Pancreas (tissue), 10 donors: Measurements from ENCODE around the gene IGSF5. TPM values are rescaled to one million over a fixed set of nuclear protein-coding genes. Genes with fewer than 3 reads are reported as not detected.

Source experiments
- ATAC-seq, 4 donors: fragments of 200-7000 bp; cut with Tn5 transposase; one replicate each; pipeline versions ENCODE4 v1.8.0 to v1.9.1; 2020; ENCODE audit warnings: mild to moderate bottlenecking in 4 of 4, moderate library complexity in 4 of 4
- DNase-seq, 6 donors: peaks; one replicate each; pipeline ENCODE4 v3.0.0-alpha.2; 2020
- FAIRE-seq: peaks from 2 replicates; lab custom pipeline; 2012; peaks lifted over from hg19 to GRCh38; lab: Jason Lieb, UNC
- H3K27ac ChIP-seq, 4 donors: fragments of 200-600 bp; sonication (generic); 1 replicate in 3 of 4; 2 replicates in 1 of 4; pipeline versions ENCODE4 v1.5.0 to v1.8.0; 2020
- H3K27me3 ChIP-seq, 4 donors: fragments of 200-600 bp; one replicate each; pipeline ENCODE4 v1.8.0; 2021
- H3K36me3 ChIP-seq, 3 donors: fragments of 200-600 bp; sonication (generic) in 1 of 3; one replicate each; pipeline versions ENCODE4 v1.5.0 to v1.8.0; 2020 to 2021
- H3K4me1 ChIP-seq, 3 donors: fragments of 200-600 bp; one replicate each; pipeline ENCODE4 v1.8.0; 2021
- H3K4me3 ChIP-seq, 4 donors: fragments of 200-600 bp; sonication (generic) in 2 of 4; one replicate each; pipeline versions ENCODE4 v1.5.0 to v1.8.0; 2020 to 2021
- H3K9me3 ChIP-seq, 4 donors: fragments of 200-600 bp; one replicate each; pipeline ENCODE4 v1.8.0; 2021
- WGBS, 2 donors: extraction: QIAGEN DNeasy Blood & Tissue Kit; methylation state at CpG; one replicate each; pipeline ENCODE4 v1.1.7; 2013; 5-methylcytosine and 5-hydroxymethylcytosine counted together
- intact Hi-C, 3 donors: fragments of 100-400 bp; cut with DNase I; formaldehyde crosslinking; loops; one replicate each; pipeline versions ENCODE4 v1.11.1 to v1.14.2; 2022
- polyA plus RNA-seq, 2 donors: library from polyadenylated mRNA; stranded (reverse); fragments of 200-250 nt; gene quantifications; one replicate each; pipeline ENCODE4 v1.2.3, GENCODE V29; 2013
- total RNA-seq, 6 donors: library from RNA; stranded (reverse); fragmentation: NEBNext Ultra II Directional in 4 of 6; extraction: Animal tissue kit (Norgen Biotek cat#: 25700) in 4 of 6; gene quantifications; one replicate each; pipeline versions ENCODE4 v1.2.1 to v1.2.4, GENCODE V29; 2021 to 2023
- TF ChIP-seq, protein P1 (sequence below), 4 donors: fragments of 200-600 bp; sonication (generic) in 3 of 4; IDR thresholded peaks; one replicate each; pipeline versions ENCODE4 v1.5.0 to v1.8.0; 2021; ENCODE audit warnings: antibody characterized with exemption in 4 of 4
- donor health status: healthy with polysubstance abuse.
- donor health status: DM: no; HTN: no; CAD: no; lungs with moderate emphysema.
- donor health status: DM: no; HTN: no; CAD: no.
- donor health status: control.
- donor health status: control.
- donor health status: Bipolar disorder and iron deficiency.
- donor health status: DM: yes; HTN: yes; CAD: no.
- donor health status: DM: no; HTN: no; CAD: no.
- donor health status: DM: no; HTN: no; CAD: no.
- donor health status: DM: yes; HTN: yes; CAD: no.

Gene IGSF5
- total and polyA plus RNA-seq, 8 donors: 0.57 to 4.7 (median 1.3) TPM

DNA sequence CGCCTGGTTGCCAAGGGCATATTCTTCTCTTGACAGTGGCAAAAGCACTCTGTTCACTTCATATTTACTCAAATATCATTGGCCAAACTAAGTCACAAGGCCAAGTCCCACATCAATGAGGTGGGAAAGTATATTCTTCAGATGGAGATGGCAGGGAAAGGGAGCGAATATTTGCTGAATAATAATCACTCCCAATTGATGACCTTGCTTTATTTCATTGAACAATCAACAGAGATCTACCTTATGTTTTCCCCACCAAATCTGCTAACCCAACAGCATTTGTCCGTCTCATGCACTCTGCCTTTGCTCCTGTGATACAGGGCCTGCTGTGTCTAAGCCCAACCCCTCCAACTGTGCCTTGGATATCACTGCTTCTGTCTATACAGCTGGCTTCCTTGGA lies 77.1 kb downstream of the IGSF5 start:
- Histone ChIP-seq H3K27me3 (no peaks in the 10 kb centered on the region), H3K4me3 (no peak overlapping the region), H3K27ac (no peak overlapping the region), H3K36me3 (no peaks in the 10 kb centered on the region), H3K9me3 (no peaks in the 10 kb centered on the region), H3K4me1 (no peaks in the 10 kb centered on the region)
- FAIRE-seq: no peak
- no peak for ATAC-seq
- intact Hi-C loops: no loop called here
- DNase-seq: no peak
- TF ChIP-seq, protein P1, sequence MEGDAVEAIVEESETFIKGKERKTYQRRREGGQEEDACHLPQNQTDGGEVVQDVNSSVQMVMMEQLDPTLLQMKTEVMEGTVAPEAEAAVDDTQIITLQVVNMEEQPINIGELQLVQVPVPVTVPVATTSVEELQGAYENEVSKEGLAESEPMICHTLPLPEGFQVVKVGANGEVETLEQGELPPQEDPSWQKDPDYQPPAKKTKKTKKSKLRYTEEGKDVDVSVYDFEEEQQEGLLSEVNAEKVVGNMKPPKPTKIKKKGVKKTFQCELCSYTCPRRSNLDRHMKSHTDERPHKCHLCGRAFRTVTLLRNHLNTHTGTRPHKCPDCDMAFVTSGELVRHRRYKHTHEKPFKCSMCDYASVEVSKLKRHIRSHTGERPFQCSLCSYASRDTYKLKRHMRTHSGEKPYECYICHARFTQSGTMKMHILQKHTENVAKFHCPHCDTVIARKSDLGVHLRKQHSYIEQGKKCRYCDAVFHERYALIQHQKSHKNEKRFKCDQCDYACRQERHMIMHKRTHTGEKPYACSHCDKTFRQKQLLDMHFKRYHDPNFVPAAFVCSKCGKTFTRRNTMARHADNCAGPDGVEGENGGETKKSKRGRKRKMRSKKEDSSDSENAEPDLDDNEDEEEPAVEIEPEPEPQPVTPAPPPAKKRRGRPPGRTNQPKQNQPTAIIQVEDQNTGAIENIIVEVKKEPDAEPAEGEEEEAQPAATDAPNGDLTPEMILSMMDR (IDR thresholded peaks at IDR 0.05): no peak
- WGBS, 2 donors: 66 to 71% methylated on average over 3 of the region's 3 CpGs

DNA sequence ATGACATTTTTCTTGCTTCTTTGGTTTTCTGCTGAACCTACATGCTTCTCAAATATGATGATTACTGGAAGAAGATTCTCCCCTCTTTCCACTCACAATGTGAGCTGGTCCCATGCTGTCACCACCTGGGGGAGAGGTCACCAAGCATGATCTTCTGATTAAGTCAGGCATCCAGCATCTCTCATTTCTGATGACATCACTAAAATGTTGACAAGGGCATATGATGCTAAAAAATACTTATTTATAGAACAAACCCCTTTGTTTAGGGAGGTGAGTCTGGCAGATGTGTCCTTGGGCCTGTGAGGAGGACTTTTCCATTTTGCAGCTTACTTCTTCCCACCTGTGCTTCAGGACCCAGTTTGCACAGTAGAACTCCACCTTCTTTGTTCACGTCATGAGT lies 80.3 kb downstream of the IGSF5 start:
- no peaks in the 10 kb centered on the region for H3K36me3 ChIP-seq
- intact Hi-C loops: no loop called here
- no peak overlapping the region for H3K27ac ChIP-seq
- DNase-seq (no peak), ATAC-seq (no peak), FAIRE-seq (no peak)
- H3K4me3 ChIP-seq: no peak overlapping the region
- H3K4me1 ChIP-seq: no peaks in the 10 kb centered on the region
- WGBS, 2 donors: 63 to 74% methylated on average over 1 of the region's 1 CpG
- H3K27me3 ChIP-seq: no peaks in the 10 kb centered on the region
- H3K9me3 ChIP-seq: no peaks in the 10 kb centered on the region
- TF ChIP-seq, protein P1 (IDR thresholded peaks at IDR 0.05): no peak

DNA sequence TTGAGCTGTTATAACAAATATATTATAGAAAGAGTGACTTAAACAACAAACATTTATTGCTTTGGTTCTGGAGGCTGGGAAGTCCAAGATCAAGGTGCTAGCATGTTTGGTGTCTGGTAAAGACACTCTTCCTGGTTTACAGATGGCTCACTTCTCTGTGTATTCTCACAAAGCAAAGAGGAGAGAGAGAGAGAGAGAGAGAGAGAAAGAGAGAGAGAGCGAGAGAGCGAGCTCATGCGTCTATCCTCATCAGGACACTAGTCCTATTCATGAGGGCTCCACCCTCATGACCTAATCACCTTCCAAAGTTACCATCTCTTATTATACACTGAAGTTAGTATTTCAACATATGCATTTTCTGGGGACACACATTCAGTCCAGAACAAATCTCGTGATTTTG lies 89.6 kb downstream of the IGSF5 start:
- ATAC-seq: no peak
- no peak for DNase-seq
- Histone ChIP-seq H3K4me3 (no peak overlapping the region), H3K9me3 (no peaks in the 10 kb centered on the region), H3K27ac (no peak overlapping the region), H3K4me1 (no peaks in the 10 kb centered on the region), H3K36me3 (no peaks in the 10 kb centered on the region), H3K27me3 (no peaks in the 10 kb centered on the region)
- 46 to 70% methylated on average over 4 of the region's 4 CpGs for WGBS, 2 donors
- TF ChIP-seq, protein P1 (IDR thresholded peaks at IDR 0.05): no peak
- FAIRE-seq: no peak
- intact Hi-C loops: no loop called here

- TF ChIP-seq, protein P1 (IDR thresholded peaks at IDR 0.05): no peak
- FAIRE-seq: no peak
- intact Hi-C loops: no loop called here
- Histone ChIP-seq H3K27me3 (no peaks in the 10 kb centered on the region), H3K4me1 (no peaks in the 10 kb centered on the region), H3K9me3 (no peaks in the 10 kb centered on the region), H3K4me3 (no peak overlapping the region), H3K27ac (no peak overlapping the region), H3K36me3 (no peaks in the 10 kb centered on the region)
- WGBS, 2 donors: 34 to 39% methylated on average over 4 of the region's 4 CpGs
- no peak for DNase-seq
- ATAC-seq: no peak
Observed at GRCh38 chr21:39837861-39838359, 92.9 kb downstream of the IGSF5 start.

GRCh38 chr21:39840373-39841097 lies 95.6 kb downstream of the IGSF5 start:
- H3K9me3 ChIP-seq: no peaks in the 10 kb centered on the region
- DNase-seq (no peak), ATAC-seq (no peak), FAIRE-seq (no peak)
- no peaks in the 10 kb centered on the region for H3K4me1 ChIP-seq
- H3K27ac ChIP-seq: no peak overlapping the region
- H3K4me3 ChIP-seq: no peak overlapping the region
- TF ChIP-seq, protein P1 (IDR thresholded peaks at IDR 0.05): no peak
- intact Hi-C loops: no loop called here
- H3K27me3 ChIP-seq: no peaks in the 10 kb centered on the region
- no peaks in the 10 kb centered on the region for H3K36me3 ChIP-seq
- 60 to 68% methylated on average over 22 of the region's 22 CpGs for WGBS, 2 donors
